Measurements from ENCODE around the gene RELN.

The RELN gene

GRCh38 chr7:103929901-103930311, 59.6 kb downstream of the RELN start:
- Histone ChIP-seq H3K4me1 (ENCODE audit: control insufficient read depth in 1 of 2, insufficient read depth in 2 of 2, low read length in 2 of 2) (no peaks in the 10 kb centered on the region), H3K9me3 (ENCODE audit: control insufficient read depth in 1 of 2, low read length in 2 of 2) (no peaks in the 10 kb centered on the region), H3K4me3 (ENCODE audit: low read depth in 1 of 2, low read length in 2 of 2) (no peak overlapping the region), H3K27ac (ENCODE audit: low read depth, low read length) (no peak overlapping the region), H3K36me3 (ENCODE audit: control insufficient read depth in 1 of 2, insufficient read depth in 2 of 2, low read length in 2 of 2) (no peaks in the 10 kb centered on the region), H3K27me3 (ENCODE audit: control insufficient read depth in 1 of 2, insufficient read depth in 2 of 2, low read length in 2 of 2) (no peaks in the 10 kb centered on the region), H3K9ac (ENCODE audit: low read depth in 1 of 2, low read length in 2 of 2) (no peak overlapping the region)

- no peak overlapping the region for H3K4me3 ChIP-seq (ENCODE audit: low read depth in 1 of 2, low read length in 2 of 2)
- H3K27ac ChIP-seq (ENCODE audit: low read depth, low read length) = no peak overlapping the region
- no peaks in the 10 kb centered on the region for H3K4me1 ChIP-seq (ENCODE audit: control insufficient read depth in 1 of 2, insufficient read depth in 2 of 2, low read length in 2 of 2)
- no peaks in the 10 kb centered on the region for H3K36me3 ChIP-seq (ENCODE audit: control insufficient read depth in 1 of 2, insufficient read depth in 2 of 2, low read length in 2 of 2)
- no peaks in the 10 kb centered on the region for H3K27me3 ChIP-seq (ENCODE audit: control insufficient read depth in 1 of 2, insufficient read depth in 2 of 2, low read length in 2 of 2)
- H3K9me3 ChIP-seq (ENCODE audit: control insufficient read depth in 1 of 2, low read length in 2 of 2) = no peaks in the 10 kb centered on the region
- no peak overlapping the region for H3K9ac ChIP-seq (ENCODE audit: low read depth in 1 of 2, low read length in 2 of 2)
These were observed 60.9 kb downstream of the RELN start for GRCh38 chr7:103928581-103928980.

- no peaks in the 10 kb centered on the region for H3K27me3 ChIP-seq (ENCODE audit: control insufficient read depth in 1 of 2, insufficient read depth in 2 of 2, low read length in 2 of 2)
- no peaks in the 10 kb centered on the region for H3K9me3 ChIP-seq (ENCODE audit: control insufficient read depth in 1 of 2, low read length in 2 of 2)
- no peaks in the 10 kb centered on the region for H3K4me1 ChIP-seq (ENCODE audit: control insufficient read depth in 1 of 2, insufficient read depth in 2 of 2, low read length in 2 of 2)
- no peak overlapping the region for H3K4me3 ChIP-seq (ENCODE audit: low read depth in 1 of 2, low read length in 2 of 2)
- no peak overlapping the region for H3K27ac ChIP-seq (ENCODE audit: low read depth, low read length)
- no peak overlapping the region for H3K9ac ChIP-seq (ENCODE audit: low read depth in 1 of 2, low read length in 2 of 2)
- H3K36me3 ChIP-seq (ENCODE audit: control insufficient read depth in 1 of 2, insufficient read depth in 2 of 2, low read length in 2 of 2) = no peaks in the 10 kb centered on the region
These were observed 65.3 kb downstream of the RELN start for GRCh38 chr7:103924184-103924583.

- Histone ChIP-seq H3K9me3 (ENCODE audit: control insufficient read depth in 1 of 2, low read length in 2 of 2) (no peaks in the 10 kb centered on the region), H3K4me1 (ENCODE audit: control insufficient read depth in 1 of 2, insufficient read depth in 2 of 2, low read length in 2 of 2) (no peaks in the 10 kb centered on the region), H3K36me3 (ENCODE audit: control insufficient read depth in 1 of 2, insufficient read depth in 2 of 2, low read length in 2 of 2) (no peaks in the 10 kb centered on the region), H3K9ac (ENCODE audit: low read depth in 1 of 2, low read length in 2 of 2) (no peak overlapping the region), H3K27ac (ENCODE audit: low read depth, low read length) (no peak overlapping the region), H3K4me3 (ENCODE audit: low read depth in 1 of 2, low read length in 2 of 2) (no peak overlapping the region), H3K27me3 (ENCODE audit: control insufficient read depth in 1 of 2, insufficient read depth in 2 of 2, low read length in 2 of 2) (no peaks in the 10 kb centered on the region)
These were observed 67.1 kb downstream of the RELN start for GRCh38 chr7:103922407-103922806.

GRCh38 chr7:103921692-103922091, 67.8 kb downstream of the RELN start:
- Histone ChIP-seq H3K4me1 (ENCODE audit: control insufficient read depth in 1 of 2, insufficient read depth in 2 of 2, low read length in 2 of 2) (no peaks in the 10 kb centered on the region), H3K27ac (ENCODE audit: low read depth, low read length) (no peak overlapping the region), H3K9ac (ENCODE audit: low read depth in 1 of 2, low read length in 2 of 2) (no peak overlapping the region), H3K36me3 (ENCODE audit: control insufficient read depth in 1 of 2, insufficient read depth in 2 of 2, low read length in 2 of 2) (no peaks in the 10 kb centered on the region), H3K9me3 (ENCODE audit: control insufficient read depth in 1 of 2, low read length in 2 of 2) (no peaks in the 10 kb centered on the region), H3K27me3 (ENCODE audit: control insufficient read depth in 1 of 2, insufficient read depth in 2 of 2, low read length in 2 of 2) (no peaks in the 10 kb centered on the region), H3K4me3 (ENCODE audit: low read depth in 1 of 2, low read length in 2 of 2) (no peak overlapping the region)

GRCh38 chr7:103919272-103919868, 70.1 kb downstream of the RELN start:
- H3K4me3 ChIP-seq (ENCODE audit: low read depth in 1 of 2, low read length in 2 of 2) = no peak overlapping the region
- no peaks in the 10 kb centered on the region for H3K36me3 ChIP-seq (ENCODE audit: control insufficient read depth in 1 of 2, insufficient read depth in 2 of 2, low read length in 2 of 2)
- no peak overlapping the region for H3K9ac ChIP-seq (ENCODE audit: low read depth in 1 of 2, low read length in 2 of 2)
- no peaks in the 10 kb centered on the region for H3K4me1 ChIP-seq (ENCODE audit: control insufficient read depth in 1 of 2, insufficient read depth in 2 of 2, low read length in 2 of 2)
- no peak overlapping the region for H3K27ac ChIP-seq (ENCODE audit: low read depth, low read length)
- H3K27me3 ChIP-seq (ENCODE audit: control insufficient read depth in 1 of 2, insufficient read depth in 2 of 2, low read length in 2 of 2) = no peaks in the 10 kb centered on the region
- no peaks in the 10 kb centered on the region for H3K9me3 ChIP-seq (ENCODE audit: control insufficient read depth in 1 of 2, low read length in 2 of 2)

- no peak overlapping the region for H3K4me3 ChIP-seq (ENCODE audit: low read depth in 1 of 2, low read length in 2 of 2)
- no peak overlapping the region for H3K9ac ChIP-seq (ENCODE audit: low read depth in 1 of 2, low read length in 2 of 2)
These were observed 70.7 kb downstream of the RELN start for GRCh38 chr7:103918631-103919271.

GRCh38 chr7:103915680-103916357, 73.6 kb downstream of the RELN start:
- Histone ChIP-seq H3K36me3 (ENCODE audit: control insufficient read depth in 1 of 2, insufficient read depth in 2 of 2, low read length in 2 of 2) (no peaks in the 10 kb centered on the region), H3K4me1 (ENCODE audit: control insufficient read depth in 1 of 2, insufficient read depth in 2 of 2, low read length in 2 of 2) (no peaks in the 10 kb centered on the region), H3K27me3 (ENCODE audit: control insufficient read depth in 1 of 2, insufficient read depth in 2 of 2, low read length in 2 of 2) (no peaks in the 10 kb centered on the region), H3K4me3 (ENCODE audit: low read depth in 1 of 2, low read length in 2 of 2) (no peak overlapping the region), H3K9ac (ENCODE audit: low read depth in 1 of 2, low read length in 2 of 2) (no peak overlapping the region), H3K9me3 (ENCODE audit: control insufficient read depth in 1 of 2, low read length in 2 of 2) (no peaks in the 10 kb centered on the region), H3K27ac (ENCODE audit: low read depth, low read length) (no peak overlapping the region)

More at GRCh38 chr7:103918631-103919271, 70.7 kb downstream of the RELN start:
- H3K4me1 ChIP-seq (ENCODE audit: control insufficient read depth in 1 of 2, insufficient read depth in 2 of 2, low read length in 2 of 2) = no peaks in the 10 kb centered on the region
- no peaks in the 10 kb centered on the region for H3K9me3 ChIP-seq (ENCODE audit: control insufficient read depth in 1 of 2, low read length in 2 of 2)
- no peaks in the 10 kb centered on the region for H3K27me3 ChIP-seq (ENCODE audit: control insufficient read depth in 1 of 2, insufficient read depth in 2 of 2, low read length in 2 of 2)
- no peak overlapping the region for H3K27ac ChIP-seq (ENCODE audit: low read depth, low read length)
- H3K36me3 ChIP-seq (ENCODE audit: control insufficient read depth in 1 of 2, insufficient read depth in 2 of 2, low read length in 2 of 2) = no peaks in the 10 kb centered on the region

GRCh38 chr7:103914147-103914899, 75.1 kb downstream of the RELN start:
- no peak overlapping the region for H3K27ac ChIP-seq (ENCODE audit: low read depth, low read length)
- no peaks in the 10 kb centered on the region for H3K4me1 ChIP-seq (ENCODE audit: control insufficient read depth in 1 of 2, insufficient read depth in 2 of 2, low read length in 2 of 2)
- H3K36me3 ChIP-seq (ENCODE audit: control insufficient read depth in 1 of 2, insufficient read depth in 2 of 2, low read length in 2 of 2) = no peaks in the 10 kb centered on the region
- no peaks in the 10 kb centered on the region for H3K27me3 ChIP-seq (ENCODE audit: control insufficient read depth in 1 of 2, insufficient read depth in 2 of 2, low read length in 2 of 2)
- H3K9ac ChIP-seq (ENCODE audit: low read depth in 1 of 2, low read length in 2 of 2) = no peak overlapping the region
- no peak overlapping the region for H3K4me3 ChIP-seq (ENCODE audit: low read depth in 1 of 2, low read length in 2 of 2)
- no peaks in the 10 kb centered on the region for H3K9me3 ChIP-seq (ENCODE audit: control insufficient read depth in 1 of 2, low read length in 2 of 2)

Data from duodenal mucosa (tissue), 2 donors.